GM23338 (cell line): Measurements from ENCODE around the gene SLC35B1. TPM values are rescaled to one million over a fixed set of nuclear protein-coding genes. Genes with fewer than 3 reads are reported as not detected.

Experiments used
- ATAC-seq: fragments of 200-7000 bp; cut with Tn5 transposase; 3 replicates; pipeline ENCODE4 v1.9.1; 2020
- DNase-seq: peaks from one replicate; pipeline ENCODE4 v3.0.0-alpha.2; 2015; ENCODE audit warnings: low spot score
- H2AFZ ChIP-seq: fragments of 200-600 bp; sonication (generic); 2 replicates; pipeline ENCODE4 v1.8.0; 2016; ENCODE audit warnings: antibody characterized with exemption, mild to moderate bottlenecking, moderate library complexity
- H3F3A ChIP-seq: fragments of 200-600 bp; sonication (generic); replicated peaks from 2 replicates; pipeline ENCODE4 v1.8.0; 2017; ENCODE audit warnings: antibody characterized with exemption, mixed run types, low read depth
- H3K27ac ChIP-seq: fragments of 200-600 bp; sonication (generic); 2 replicates; pipeline ENCODE4 v1.6.1; 2016; ENCODE audit warnings: low read depth
- H3K27me3 ChIP-seq: fragments of 200-600 bp; sonication (generic); 2 replicates; pipeline ENCODE4 v1.8.0; 2016; ENCODE audit warnings: mild to moderate bottlenecking, mixed run types, moderate library complexity; ENCODE audit not compliant: insufficient read depth
- H3K36me3 ChIP-seq: fragments of 200-600 bp; sonication (generic); 2 replicates; pipeline ENCODE4 v1.8.0; 2016; ENCODE audit warnings: mild to moderate bottlenecking; ENCODE audit not compliant: insufficient read depth
- H3K4me1 ChIP-seq: fragments of 200-600 bp; sonication (generic); 2 replicates; pipeline ENCODE4 v1.8.0; 2016; ENCODE audit warnings: mild to moderate bottlenecking, moderate library complexity; ENCODE audit not compliant: insufficient read depth
- H3K4me2 ChIP-seq: fragments of 200-600 bp; sonication (generic); 2 replicates; pipeline ENCODE4 v1.7.1; 2017; ENCODE audit warnings: mixed run types
- H3K4me3 ChIP-seq: fragments of 200-600 bp; sonication (generic); 2 replicates; pipeline ENCODE4 v1.6.1; 2016; ENCODE audit warnings: mixed run types
- H3K79me2 ChIP-seq: fragments of 200-600 bp; sonication (generic); replicated peaks from 2 replicates; pipeline ENCODE4 v1.8.0; 2017; ENCODE audit warnings: mild to moderate bottlenecking; ENCODE audit not compliant: insufficient read depth
- H3K9me2 ChIP-seq: fragments of 200-600 bp; sonication (generic); 2 replicates; pipeline ENCODE4 v1.8.0; 2017; ENCODE audit not compliant: insufficient read depth
- H4K20me1 ChIP-seq: fragments of 200-600 bp; sonication (generic); replicated peaks from 2 replicates; pipeline ENCODE4 v1.8.0; 2017; ENCODE audit warnings: mild to moderate bottlenecking; ENCODE audit not compliant: insufficient read depth
- H3K27ac Mint-ChIP-seq: 2 replicates; pipeline ENCODE4 v1.8.0; 2020; ENCODE audit warnings: inconsistent platforms, mild to moderate bottlenecking, moderate library complexity, mixed read lengths
- H3K27me3 Mint-ChIP-seq: 3 replicates; pipeline ENCODE4 v1.8.0; 2022; ENCODE audit warnings: low read depth, mild to moderate bottlenecking, moderate library complexity, mixed read lengths, inconsistent platforms; ENCODE audit not compliant: insufficient read depth, poor library complexity
- H3K36me3 Mint-ChIP-seq: 3 replicates; pipeline ENCODE4 v1.8.0; 2021; ENCODE audit warnings: low read depth, mild to moderate bottlenecking, inconsistent platforms, moderate library complexity, mixed read lengths
- H3K4me1 Mint-ChIP-seq: 3 replicates; pipeline ENCODE4 v1.8.0; 2020; ENCODE audit warnings: mild to moderate bottlenecking, inconsistent platforms, mixed read lengths
- H3K4me3 Mint-ChIP-seq: 3 replicates; pipeline ENCODE4 v1.8.0; 2021; ENCODE audit warnings: moderate library complexity, mild to moderate bottlenecking, inconsistent platforms, mixed read lengths
- H3K9me3 Mint-ChIP-seq: 3 replicates; pipeline ENCODE4 v1.8.0; 2020; ENCODE audit warnings: moderate library complexity, mild to moderate bottlenecking, inconsistent platforms, mixed read lengths
- CREB1 ChIP-seq: fragments of 250-450 bp; sonication (Bioruptor Pico); IDR thresholded peaks from 2 replicates; pipeline ENCODE4 v1.5.0; 2020; ENCODE audit warnings: low read depth, mild to moderate bottlenecking, moderate library complexity
- CTCF ChIP-seq, 2 experiments: fragments of 200-600 bp in 1 of 2; sonication (generic) in 1 of 2; conservative IDR thresholded peaks; 2 replicates each; pipeline versions ENCODE4 v1.5.1 to v1.6.1; 2016 to 2017; ENCODE audit warnings: antibody characterized with exemption in 2 of 2, low read depth in 2 of 2, mild to moderate bottlenecking in 2 of 2, moderate library complexity in 1 of 2
- EZH2 ChIP-seq: fragments of 200-600 bp; sonication (generic); IDR thresholded peaks from one replicate; pipeline ENCODE4 v1.8.0; 2017; ENCODE audit warnings: antibody characterized with exemption, mild to moderate bottlenecking, low read depth; ENCODE audit not compliant: unreplicated experiment
- EZH2phosphoT487 ChIP-seq: fragments of 200-600 bp; sonication (generic); IDR thresholded peaks from one replicate; pipeline ENCODE4 v1.8.1; 2018; ENCODE audit warnings: antibody characterized with exemption; ENCODE audit not compliant: unreplicated experiment
- JUNB ChIP-seq: IDR thresholded peaks from one replicate; pipeline ENCODE4 v1.6.1; 2016; ENCODE audit warnings: antibody characterized with exemption; ENCODE audit not compliant: unreplicated experiment
- NANOG ChIP-seq: IDR thresholded peaks from 2 replicates; pipeline ENCODE4 v1.6.1; 2016; ENCODE audit warnings: antibody characterized with exemption, borderline replicate concordance
- POLR2AphosphoS5 ChIP-seq: IDR thresholded peaks from 2 replicates; pipeline ENCODE4 v1.6.1; 2016; ENCODE audit warnings: antibody characterized with exemption, low read depth
- STAT1 ChIP-seq: IDR thresholded peaks from one replicate; pipeline ENCODE4 v1.6.1; 2016; ENCODE audit warnings: antibody characterized with exemption; ENCODE audit not compliant: unreplicated experiment
- ZNF114 ChIP-seq: fragments of 250-450 bp; sonication (Bioruptor Pico); IDR thresholded peaks from 2 replicates; pipeline ENCODE4 v1.5.0; 2020; ENCODE audit warnings: mild to moderate bottlenecking, moderate library complexity
- ZNF331 ChIP-seq: fragments of 250-450 bp; sonication (Bioruptor Pico); IDR thresholded peaks from 2 replicates; pipeline ENCODE4 v1.5.0; 2020; ENCODE audit warnings: low read depth, mild to moderate bottlenecking, moderate library complexity
- polyA plus RNA-seq: library from polyadenylated mRNA; unstranded; fragments of >200 nt; fragmentation: Nextera tagmentation; extraction: Ambion mirVana; gene quantifications from 2 replicates; pipeline ENCODE4 v1.2.1, GENCODE V29; 2016
- total RNA-seq: library from RNA; depleted of rRNA; stranded (reverse); fragments of >200 nt; shearing (Covaris generic); gene quantifications from 2 replicates; pipeline ENCODE4 v1.2.3, GENCODE V29; 2014
- TF ChIP-seq, protein P1 (sequence below): fragments of 250-450 bp; sonication (Bioruptor Pico); IDR thresholded peaks from 2 replicates; pipeline ENCODE4 v1.5.0; 2020; ENCODE audit warnings: mild to moderate bottlenecking, moderate library complexity
- TF ChIP-seq, protein P2 (sequence below): IDR thresholded peaks from one replicate; pipeline ENCODE4 v1.6.1; 2018; ENCODE audit warnings: antibody characterized with exemption; ENCODE audit not compliant: unreplicated experiment
- TF ChIP-seq, protein P3 (sequence below): IDR thresholded peaks from 2 replicates; pipeline ENCODE4 v1.6.1; 2016; ENCODE audit warnings: antibody characterized with exemption

SLC35B1 gene
- total and polyA plus RNA-seq, 2 experiments from 2014 or later, result 56.7 to 58.9 TPM

GRCh38 chr17:49747632-49748031 lies 39.9 kb upstream of the SLC35B1 start:
- Histone ChIP-seq H3K4me3 (no peak overlapping the region), H3K36me3 (no peaks in the 10 kb centered on the region), H3K4me2 (no peak overlapping the region), H3K4me1 (peaks cover 10% of the 10 kb centered on the region), H2AFZ (no peak overlapping the region), H3K9me2 (no peaks in the 10 kb centered on the region), H3F3A (no peaks in the 10 kb centered on the region), H3K27me3 (no peaks in the 10 kb centered on the region), H3K79me2 (peaks cover 91% of the 10 kb centered on the region), H4K20me1 (peaks cover 33% of the 10 kb centered on the region), H3K27ac (no peak overlapping the region)
- Mint-ChIP-seq H3K27me3 (no peaks in the 10 kb centered on the region), H3K4me1 (peaks cover 26% of the 10 kb centered on the region), H3K9me3 (no peaks in the 10 kb centered on the region), H3K36me3 (peaks cover 3% of the 10 kb centered on the region; the same call in 2 of the 3 replicates), H3K27ac (no peak overlapping the region), H3K4me3 (no peak overlapping the region)
- DNase-seq (no peak), ATAC-seq (no peak)
- TF ChIP-seq ZNF114 (CRISPR knock-in tag) (no peak), ZNF331 (CRISPR knock-in tag) (no peak), STAT1 (no peak), EZH2 (no peak), JUNB (no peak), CTCF (conservative IDR thresholded peaks at IDR 0.05; ENCODE audit: low read depth in 2 of 2) (no peak), NANOG (no peak), POLR2AphosphoS5 (no peak), EZH2phosphoT487 (no peak), CREB1 (CRISPR knock-in tag) (no peak)
- TF ChIP-seq, protein P1, sequence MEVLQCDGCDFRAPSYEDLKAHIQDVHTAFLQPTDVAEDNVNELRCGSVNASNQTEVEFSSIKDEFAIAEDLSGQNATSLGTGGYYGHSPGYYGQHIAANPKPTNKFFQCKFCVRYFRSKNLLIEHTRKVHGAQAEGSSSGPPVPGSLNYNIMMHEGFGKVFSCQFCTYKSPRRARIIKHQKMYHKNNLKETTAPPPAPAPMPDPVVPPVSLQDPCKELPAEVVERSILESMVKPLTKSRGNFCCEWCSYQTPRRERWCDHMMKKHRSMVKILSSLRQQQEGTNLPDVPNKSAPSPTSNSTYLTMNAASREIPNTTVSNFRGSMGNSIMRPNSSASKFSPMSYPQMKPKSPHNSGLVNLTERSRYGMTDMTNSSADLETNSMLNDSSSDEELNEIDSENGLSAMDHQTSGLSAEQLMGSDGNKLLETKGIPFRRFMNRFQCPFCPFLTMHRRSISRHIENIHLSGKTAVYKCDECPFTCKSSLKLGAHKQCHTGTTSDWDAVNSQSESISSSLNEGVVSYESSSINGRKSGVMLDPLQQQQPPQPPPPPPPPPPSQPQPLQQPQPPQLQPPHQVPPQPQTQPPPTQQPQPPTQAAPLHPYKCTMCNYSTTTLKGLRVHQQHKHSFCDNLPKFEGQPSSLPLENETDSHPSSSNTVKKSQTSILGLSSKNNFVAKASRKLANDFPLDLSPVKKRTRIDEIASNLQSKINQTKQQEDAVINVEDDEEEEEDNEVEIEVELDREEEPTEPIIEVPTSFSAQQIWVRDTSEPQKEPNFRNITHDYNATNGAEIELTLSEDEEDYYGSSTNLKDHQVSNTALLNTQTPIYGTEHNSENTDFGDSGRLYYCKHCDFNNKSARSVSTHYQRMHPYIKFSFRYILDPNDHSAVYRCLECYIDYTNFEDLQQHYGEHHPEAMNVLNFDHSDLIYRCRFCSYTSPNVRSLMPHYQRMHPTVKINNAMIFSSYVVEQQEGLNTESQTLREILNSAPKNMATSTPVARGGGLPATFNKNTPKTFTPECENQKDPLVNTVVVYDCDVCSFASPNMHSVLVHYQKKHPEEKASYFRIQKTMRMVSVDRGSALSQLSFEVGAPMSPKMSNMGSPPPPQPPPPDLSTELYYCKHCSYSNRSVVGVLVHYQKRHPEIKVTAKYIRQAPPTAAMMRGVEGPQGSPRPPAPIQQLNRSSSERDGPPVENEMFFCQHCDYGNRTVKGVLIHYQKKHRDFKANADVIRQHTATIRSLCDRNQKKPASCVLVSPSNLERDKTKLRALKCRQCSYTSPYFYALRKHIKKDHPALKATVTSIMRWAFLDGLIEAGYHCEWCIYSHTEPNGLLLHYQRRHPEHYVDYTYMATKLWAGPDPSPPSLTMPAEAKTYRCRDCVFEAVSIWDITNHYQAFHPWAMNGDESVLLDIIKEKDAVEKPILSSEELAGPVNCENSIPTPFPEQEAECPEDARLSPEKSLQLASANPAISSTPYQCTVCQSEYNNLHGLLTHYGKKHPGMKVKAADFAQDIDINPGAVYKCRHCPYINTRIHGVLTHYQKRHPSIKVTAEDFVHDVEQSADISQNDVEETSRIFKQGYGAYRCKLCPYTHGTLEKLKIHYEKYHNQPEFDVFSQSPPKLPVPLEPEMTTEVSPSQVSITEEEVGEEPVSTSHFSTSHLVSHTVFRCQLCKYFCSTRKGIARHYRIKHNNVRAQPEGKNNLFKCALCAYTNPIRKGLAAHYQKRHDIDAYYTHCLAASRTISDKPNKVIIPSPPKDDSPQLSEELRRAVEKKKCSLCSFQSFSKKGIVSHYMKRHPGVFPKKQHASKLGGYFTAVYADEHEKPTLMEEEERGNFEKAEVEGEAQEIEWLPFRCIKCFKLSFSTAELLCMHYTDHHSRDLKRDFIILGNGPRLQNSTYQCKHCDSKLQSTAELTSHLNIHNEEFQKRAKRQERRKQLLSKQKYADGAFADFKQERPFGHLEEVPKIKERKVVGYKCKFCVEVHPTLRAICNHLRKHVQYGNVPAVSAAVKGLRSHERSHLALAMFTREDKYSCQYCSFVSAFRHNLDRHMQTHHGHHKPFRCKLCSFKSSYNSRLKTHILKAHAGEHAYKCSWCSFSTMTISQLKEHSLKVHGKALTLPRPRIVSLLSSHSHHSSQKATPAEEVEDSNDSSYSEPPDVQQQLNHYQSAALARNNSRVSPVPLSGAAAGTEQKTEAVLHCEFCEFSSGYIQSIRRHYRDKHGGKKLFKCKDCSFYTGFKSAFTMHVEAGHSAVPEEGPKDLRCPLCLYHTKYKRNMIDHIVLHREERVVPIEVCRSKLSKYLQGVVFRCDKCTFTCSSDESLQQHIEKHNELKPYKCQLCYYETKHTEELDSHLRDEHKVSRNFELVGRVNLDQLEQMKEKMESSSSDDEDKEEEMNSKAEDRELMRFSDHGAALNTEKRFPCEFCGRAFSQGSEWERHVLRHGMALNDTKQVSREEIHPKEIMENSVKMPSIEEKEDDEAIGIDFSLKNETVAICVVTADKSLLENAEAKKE (CRISPR knock-in tag), result no peak
- TF ChIP-seq, protein P2, sequence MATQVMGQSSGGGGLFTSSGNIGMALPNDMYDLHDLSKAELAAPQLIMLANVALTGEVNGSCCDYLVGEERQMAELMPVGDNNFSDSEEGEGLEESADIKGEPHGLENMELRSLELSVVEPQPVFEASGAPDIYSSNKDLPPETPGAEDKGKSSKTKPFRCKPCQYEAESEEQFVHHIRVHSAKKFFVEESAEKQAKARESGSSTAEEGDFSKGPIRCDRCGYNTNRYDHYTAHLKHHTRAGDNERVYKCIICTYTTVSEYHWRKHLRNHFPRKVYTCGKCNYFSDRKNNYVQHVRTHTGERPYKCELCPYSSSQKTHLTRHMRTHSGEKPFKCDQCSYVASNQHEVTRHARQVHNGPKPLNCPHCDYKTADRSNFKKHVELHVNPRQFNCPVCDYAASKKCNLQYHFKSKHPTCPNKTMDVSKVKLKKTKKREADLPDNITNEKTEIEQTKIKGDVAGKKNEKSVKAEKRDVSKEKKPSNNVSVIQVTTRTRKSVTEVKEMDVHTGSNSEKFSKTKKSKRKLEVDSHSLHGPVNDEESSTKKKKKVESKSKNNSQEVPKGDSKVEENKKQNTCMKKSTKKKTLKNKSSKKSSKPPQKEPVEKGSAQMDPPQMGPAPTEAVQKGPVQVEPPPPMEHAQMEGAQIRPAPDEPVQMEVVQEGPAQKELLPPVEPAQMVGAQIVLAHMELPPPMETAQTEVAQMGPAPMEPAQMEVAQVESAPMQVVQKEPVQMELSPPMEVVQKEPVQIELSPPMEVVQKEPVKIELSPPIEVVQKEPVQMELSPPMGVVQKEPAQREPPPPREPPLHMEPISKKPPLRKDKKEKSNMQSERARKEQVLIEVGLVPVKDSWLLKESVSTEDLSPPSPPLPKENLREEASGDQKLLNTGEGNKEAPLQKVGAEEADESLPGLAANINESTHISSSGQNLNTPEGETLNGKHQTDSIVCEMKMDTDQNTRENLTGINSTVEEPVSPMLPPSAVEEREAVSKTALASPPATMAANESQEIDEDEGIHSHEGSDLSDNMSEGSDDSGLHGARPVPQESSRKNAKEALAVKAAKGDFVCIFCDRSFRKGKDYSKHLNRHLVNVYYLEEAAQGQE, result no peak
- TF ChIP-seq, protein P3, sequence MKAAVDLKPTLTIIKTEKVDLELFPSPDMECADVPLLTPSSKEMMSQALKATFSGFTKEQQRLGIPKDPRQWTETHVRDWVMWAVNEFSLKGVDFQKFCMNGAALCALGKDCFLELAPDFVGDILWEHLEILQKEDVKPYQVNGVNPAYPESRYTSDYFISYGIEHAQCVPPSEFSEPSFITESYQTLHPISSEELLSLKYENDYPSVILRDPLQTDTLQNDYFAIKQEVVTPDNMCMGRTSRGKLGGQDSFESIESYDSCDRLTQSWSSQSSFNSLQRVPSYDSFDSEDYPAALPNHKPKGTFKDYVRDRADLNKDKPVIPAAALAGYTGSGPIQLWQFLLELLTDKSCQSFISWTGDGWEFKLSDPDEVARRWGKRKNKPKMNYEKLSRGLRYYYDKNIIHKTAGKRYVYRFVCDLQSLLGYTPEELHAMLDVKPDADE, result no peak
